Endothelial cell of umbilical vein (primary cell): ENCODE results near the gene DNAJC8. TPM values are rescaled to one million over a fixed set of nuclear protein-coding genes. Genes with fewer than 3 reads are reported as not detected.

Experiments
- BruUV-seq: library from RNA; stranded (reverse); fragments of 400-500 nt; replicated peaks from 2 replicates; lab custom pipeline; 2021; lab: Mats Ljungman, UMichigan
- CTCF ChIA-PET: fragments of 300-600, 350-600 bp; sonication (Branson Sonifier 250); formaldehyde crosslinking; loops from one replicate; lab custom pipeline; 2021; ENCODE audit warnings: antibody characterized with exemption, inconsistent platforms; lab: Charles Lee
- POLR2A ChIA-PET: fragments of 300-600, 350-600 bp; sonication (Branson Sonifier 250); formaldehyde crosslinking; loops from one replicate; lab custom pipeline; 2021; ENCODE audit warnings: antibody characterized with exemption, inconsistent platforms; lab: Charles Lee
- DNase-seq: peaks from one replicate; pipeline ENCODE4 v3.0.0-alpha.2; 2011; ENCODE audit warnings: low read depth, low spot score
- FAIRE-seq: peaks from 2 replicates; lab custom pipeline; 2011; peaks lifted over from hg19 to GRCh38; lab: Jason Lieb, UNC
- H2AFZ ChIP-seq: 2 replicates; pipeline ENCODE4 v1.6.0; 2012; ENCODE audit warnings: low read depth, low read length, control low read depth, inconsistent platforms
- H3K27ac ChIP-seq: 2 replicates; pipeline ENCODE4 v1.5.1; 2011; ENCODE audit warnings: low read depth, mild to moderate bottlenecking, control low read depth, low read length, moderate library complexity; ENCODE audit not compliant: insufficient read depth
- H3K27me3 ChIP-seq, 2 experiments: 2 replicates each; pipeline versions ENCODE4 v1.6.0 to v1.6.1; 2011; ENCODE audit warnings: low read length in 2 of 2, mixed read lengths in 1 of 2; ENCODE audit not compliant: control insufficient read depth in 2 of 2, insufficient read depth in 2 of 2
- H3K36me3 ChIP-seq, 2 experiments: 2 replicates in 1 of 2; 3 replicates in 1 of 2; pipeline ENCODE4 v1.5.1; 2011; ENCODE audit warnings: low read length in 2 of 2, mild to moderate bottlenecking in 1 of 2, moderate library complexity in 1 of 2; ENCODE audit not compliant: control insufficient read depth in 2 of 2, insufficient read depth in 2 of 2; ENCODE audit errors: extremely low read depth in 1 of 2
- H3K4me1 ChIP-seq: 3 replicates; pipeline ENCODE4 v1.5.1; 2011; ENCODE audit warnings: mild to moderate bottlenecking, low read length; ENCODE audit not compliant: control insufficient read depth, insufficient read depth; ENCODE audit errors: extremely low read depth
- H3K4me2 ChIP-seq: 2 replicates; pipeline ENCODE4 v1.6.1; 2011; ENCODE audit warnings: low read length, control low read depth, mixed read lengths; ENCODE audit not compliant: insufficient read depth
- H3K4me3 ChIP-seq, 3 experiments: fragments of 200-600 bp in 1 of 3; sonication (generic), shearing (Covaris generic) in 1 of 3; replicated peaks in 1 of 3; 2 replicates each; pipeline ENCODE4 v1.5.1; 2011 to 2016; ENCODE audit warnings: control low read depth in 3 of 3, low read length in 3 of 3, mild to moderate bottlenecking in 2 of 3, inconsistent platforms in 1 of 3, low read depth in 1 of 3, moderate library complexity in 1 of 3; ENCODE audit not compliant: insufficient read depth in 1 of 3
- H3K79me2 ChIP-seq: 2 replicates; pipeline ENCODE4 v1.6.0; 2012; ENCODE audit warnings: low read length, inconsistent platforms; ENCODE audit not compliant: control insufficient read depth, insufficient read depth
- H3K9ac ChIP-seq: replicated peaks from 2 replicates; pipeline ENCODE3; 2011; ENCODE audit warnings: low read length, control low read depth; ENCODE audit not compliant: insufficient read depth; ENCODE audit errors: extremely low read depth
- H3K9me1 ChIP-seq: replicated peaks from 3 replicates; pipeline ENCODE4 v1.6.0; 2011; ENCODE audit warnings: mild to moderate bottlenecking, low read length; ENCODE audit not compliant: control insufficient read depth, insufficient read depth; ENCODE audit errors: extremely low read depth
- H3K9me3 ChIP-seq: replicated peaks from 2 replicates; pipeline ENCODE4 v1.5.1; 2012; ENCODE audit warnings: low read length, inconsistent platforms; ENCODE audit not compliant: control insufficient read depth, insufficient read depth
- H4K20me1 ChIP-seq: replicated peaks from 2 replicates; pipeline ENCODE3; 2011; ENCODE audit warnings: mild to moderate bottlenecking, low read length; ENCODE audit not compliant: control insufficient read depth, insufficient read depth; ENCODE audit errors: extremely low read depth
- EZH2 ChIP-seq: IDR thresholded peaks from 2 replicates; pipeline ENCODE4 v1.6.1; 2012; ENCODE audit warnings: borderline replicate concordance, low read depth, mild to moderate bottlenecking, moderate library complexity, low read length, inconsistent platforms; ENCODE audit not compliant: severe bottlenecking
- FOS ChIP-seq: IDR thresholded peaks from 2 replicates; pipeline ENCODE4 v1.6.1; 2011; ENCODE audit warnings: mild to moderate bottlenecking, low read length, moderate library complexity, borderline replicate concordance; ENCODE audit not compliant: insufficient read depth
- GATA2 ChIP-seq: IDR thresholded peaks from 2 replicates; pipeline ENCODE4 v1.7.0; 2011; ENCODE audit warnings: low read depth, mild to moderate bottlenecking, moderate library complexity, mixed read lengths, low read length; ENCODE audit not compliant: insufficient read length, insufficient read depth
- JUN ChIP-seq: IDR thresholded peaks from 2 replicates; pipeline ENCODE4 v1.6.1; 2011; ENCODE audit warnings: borderline replicate concordance, low read depth; ENCODE audit not compliant: insufficient read length, insufficient read depth
- MAX ChIP-seq: IDR thresholded peaks from 2 replicates; pipeline ENCODE4 v1.6.1; 2011; ENCODE audit not compliant: insufficient read depth, insufficient read length
- MYC ChIP-seq: IDR thresholded peaks from one replicate; pipeline ENCODE4 v1.6.1; 2011; ENCODE audit warnings: mild to moderate bottlenecking, low read depth, low read length
- POLR2A ChIP-seq: IDR thresholded peaks from 2 replicates; pipeline ENCODE4 v1.6.1; 2012; ENCODE audit warnings: low read depth, mild to moderate bottlenecking, control low read depth, low read length
- POLR2AphosphoS5 ChIP-seq: IDR thresholded peaks from 2 replicates; pipeline ENCODE4 v1.6.1; 2012; ENCODE audit warnings: low read depth, mild to moderate bottlenecking, control low read depth, low read length, moderate library complexity; ENCODE audit not compliant: insufficient read depth
- dilution Hi-C: fragments of 300-500 bp; cut with MboI; formaldehyde crosslinking; loops from one replicate; pipeline ENCODE4 v1.15.0; 2019; ENCODE audit warnings: low sequenced_read_pairs; ENCODE audit not compliant: extremely low pct_ligation_motif_present
- intact Hi-C: fragments of 100-400 bp; cut with micrococcal nuclease; formaldehyde crosslinking; loops from one replicate; pipeline ENCODE4 v1.10.0; 2022
- polyA plus RNA-seq, 4 experiments: library from polyadenylated mRNA; depleted of rRNA in 3 of 4; stranded (reverse) in 3 of 4; unstranded in 1 of 4; fragments of >200 nt; gene quantifications; 2 replicates each; pipeline versions ENCODE4 v1.2.1 to v1.2.3, GENCODE V29; 2011 to 2012; ENCODE audit warnings: missing spikeins in 1 of 4
- total RNA-seq: library from RNA; stranded (reverse); gene quantifications from 2 replicates; pipeline ENCODE4 v1.2.3, GENCODE V29; 2021
- TF ChIP-seq, protein P1 (sequence below), 2 donors: IDR thresholded peaks; 1 replicate in 1 of 2; 2 replicates in 1 of 2; pipeline ENCODE4 v1.5.1; 2011; ENCODE audit warnings: low read length in 2 of 2, mild to moderate bottlenecking in 2 of 2, moderate library complexity in 2 of 2, control low read depth in 1 of 2, inconsistent platforms in 1 of 2, low read depth in 1 of 2; ENCODE audit not compliant: insufficient read depth in 1 of 2; ENCODE audit errors: extremely low read depth in 1 of 2

The DNAJC8 gene
- total and polyA plus RNA-seq, 2 donors (not counting 3 experiments of a cell fraction or from before 2014, with no cell fraction given): 71.0 to 106 TPM

DNA sequence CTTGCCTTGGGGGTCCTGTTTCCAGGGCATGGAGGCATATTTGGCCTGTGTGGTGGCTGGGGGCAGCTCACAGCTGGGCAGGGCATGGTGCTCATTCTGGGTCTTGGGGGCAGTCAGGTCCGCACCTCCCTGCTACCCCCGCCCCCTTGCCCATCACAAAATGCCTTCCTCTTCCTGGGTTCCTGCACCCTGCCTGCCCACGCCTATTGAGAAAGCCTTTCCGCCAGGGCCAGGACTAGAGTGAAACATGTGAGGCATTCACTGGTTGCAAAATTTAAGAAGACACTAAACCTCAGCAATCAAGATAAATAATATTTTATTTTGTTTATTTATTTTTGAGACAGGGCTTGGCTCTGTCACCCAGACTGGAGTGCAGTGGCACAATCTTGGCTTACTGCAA lies 76.0 kb downstream of the DNAJC8 start:
- H3K79me2 ChIP-seq: no peaks in the 10 kb centered on the region
- no TSS peak for BruUV-seq
- no peaks in the 10 kb centered on the region for H4K20me1 ChIP-seq
- ChIA-PET POLR2A (no interaction called here), CTCF (interaction anchor here (1.0 to 1.3 kb wide), 3 partner anchors 11 to 66 kb away, joined by 4 read pairs; no protein-coding TSS in a partner anchor)
- H3K9me3 ChIP-seq: no peaks in the 10 kb centered on the region
- FAIRE-seq: no peak
- no peaks in the 10 kb centered on the region for H3K9me1 ChIP-seq
- dilution Hi-C loops: no loop called here
- no peak overlapping the region for H2AFZ ChIP-seq
- H3K9ac ChIP-seq: no peak overlapping the region
- H3K4me3 ChIP-seq: no peak overlapping the region
- peaks cover 6% of the 10 kb centered on the region for H3K4me1 ChIP-seq
- H3K36me3 ChIP-seq: no peaks in the 10 kb centered on the region
- no peak overlapping the region for H3K27ac ChIP-seq
- no peak for TF ChIP-seq EZH2
- TF ChIP-seq GATA2: no peak
- TF ChIP-seq FOS: no peak
- no peak for TF ChIP-seq POLR2AphosphoS5
- TF ChIP-seq MAX: no peak
- TF ChIP-seq, protein P1, sequence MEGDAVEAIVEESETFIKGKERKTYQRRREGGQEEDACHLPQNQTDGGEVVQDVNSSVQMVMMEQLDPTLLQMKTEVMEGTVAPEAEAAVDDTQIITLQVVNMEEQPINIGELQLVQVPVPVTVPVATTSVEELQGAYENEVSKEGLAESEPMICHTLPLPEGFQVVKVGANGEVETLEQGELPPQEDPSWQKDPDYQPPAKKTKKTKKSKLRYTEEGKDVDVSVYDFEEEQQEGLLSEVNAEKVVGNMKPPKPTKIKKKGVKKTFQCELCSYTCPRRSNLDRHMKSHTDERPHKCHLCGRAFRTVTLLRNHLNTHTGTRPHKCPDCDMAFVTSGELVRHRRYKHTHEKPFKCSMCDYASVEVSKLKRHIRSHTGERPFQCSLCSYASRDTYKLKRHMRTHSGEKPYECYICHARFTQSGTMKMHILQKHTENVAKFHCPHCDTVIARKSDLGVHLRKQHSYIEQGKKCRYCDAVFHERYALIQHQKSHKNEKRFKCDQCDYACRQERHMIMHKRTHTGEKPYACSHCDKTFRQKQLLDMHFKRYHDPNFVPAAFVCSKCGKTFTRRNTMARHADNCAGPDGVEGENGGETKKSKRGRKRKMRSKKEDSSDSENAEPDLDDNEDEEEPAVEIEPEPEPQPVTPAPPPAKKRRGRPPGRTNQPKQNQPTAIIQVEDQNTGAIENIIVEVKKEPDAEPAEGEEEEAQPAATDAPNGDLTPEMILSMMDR (IDR thresholded peaks at IDR 0.05; ENCODE audit: extremely low read depth in 1 of 2, insufficient read depth in 1 of 2, low read depth in 1 of 2, low read length in 2 of 2): no peak
- no peak for TF ChIP-seq POLR2A
- no peak for TF ChIP-seq JUN
- no peak for TF ChIP-seq MYC
- intact Hi-C loops: no loop called here
- H3K4me2 ChIP-seq: no peak overlapping the region
- no peak for DNase-seq
- no peaks in the 10 kb centered on the region for H3K27me3 ChIP-seq
